ENCODE data around the gene LRRTM4. TPM values are rescaled to one million over a fixed set of nuclear protein-coding genes. Genes with fewer than 3 reads are reported as not detected.

Gene LRRTM4
- total RNA-seq, 1 experiment from 2014 or later, result 0.13 TPM

- ChIA-PET POLR2A (ENCODE audit: low non-redundant PET) (no interaction called here), CTCF (no interaction called here)
- H3K4me1 ChIP-seq (ENCODE audit: insufficient read depth, low read length, poor library complexity, severe bottlenecking), result no peaks in the 10 kb centered on the region
- no peak overlapping the region for H3K4me3 ChIP-seq (ENCODE audit: low read depth, low read length, poor library complexity, severe bottlenecking)
- H3K27ac ChIP-seq (ENCODE audit: low read depth, low read length, poor library complexity, severe bottlenecking), result no peak overlapping the region
- H3K27me3 ChIP-seq (replicated peaks; ENCODE audit: insufficient read depth, low read depth, low read length, poor library complexity), result no peaks in the 10 kb centered on the region
- TF ChIP-seq EZH2 (IDR thresholded peaks at IDR 0.05; ENCODE audit: borderline replicate concordance, low read depth, low read length, poor library complexity, severe bottlenecking) (no peak), CTCF (conservative IDR thresholded peaks at IDR 0.05; ENCODE audit: low read depth, low read length) (no peak)
- H3K9me3 ChIP-seq (ENCODE audit: low read depth, low read length, poor library complexity, severe bottlenecking), result no peaks in the 10 kb centered on the region
- no peak for DNase-seq (ENCODE audit: low spot score)
- BruUV-seq (replicated peaks), result no TSS peak
- no peaks in the 10 kb centered on the region for H3K36me3 ChIP-seq (ENCODE audit: insufficient read depth, low read length, poor library complexity, severe bottlenecking)
- intact Hi-C loops (cut with micrococcal nuclease; ENCODE audit: unreplicated experiment), result no loop called here
Observed at GRCh38 chr2:77021161-77021560, 501.0 kb downstream of the LRRTM4 start.

GRCh38 chr2:77018219-77018618 is 504.0 kb downstream of the LRRTM4 start:
- no peaks in the 10 kb centered on the region for H3K27me3 ChIP-seq (replicated peaks; ENCODE audit: insufficient read depth, low read depth, low read length, poor library complexity)
- H3K27ac ChIP-seq (ENCODE audit: low read depth, low read length, poor library complexity, severe bottlenecking), result no peak overlapping the region
- no peaks in the 10 kb centered on the region for H3K4me1 ChIP-seq (ENCODE audit: insufficient read depth, low read length, poor library complexity, severe bottlenecking)
- intact Hi-C loops (cut with micrococcal nuclease; ENCODE audit: unreplicated experiment), result no loop called here
- no TSS peak for BruUV-seq (replicated peaks)
- no peak for DNase-seq (ENCODE audit: low spot score)
- H3K9me3 ChIP-seq (ENCODE audit: low read depth, low read length, poor library complexity, severe bottlenecking), result no peaks in the 10 kb centered on the region
- ChIA-PET CTCF (no interaction called here), POLR2A (ENCODE audit: low non-redundant PET) (interaction anchor here (0.7 kb wide), 1 partner anchor 10 kb away, joined by 6 read pairs; no protein-coding TSS in a partner anchor)
- H3K4me3 ChIP-seq (ENCODE audit: low read depth, low read length, poor library complexity, severe bottlenecking), result no peak overlapping the region
- no peak for TF ChIP-seq EZH2 (IDR thresholded peaks at IDR 0.05; ENCODE audit: borderline replicate concordance, low read depth, low read length, poor library complexity, severe bottlenecking)
- no peak for TF ChIP-seq CTCF (conservative IDR thresholded peaks at IDR 0.05; ENCODE audit: low read depth, low read length)
- no peaks in the 10 kb centered on the region for H3K36me3 ChIP-seq (ENCODE audit: insufficient read depth, low read length, poor library complexity, severe bottlenecking)

- Histone ChIP-seq H3K4me1 (ENCODE audit: insufficient read depth, low read length, poor library complexity, severe bottlenecking) (no peaks in the 10 kb centered on the region), H3K27me3 (replicated peaks; ENCODE audit: insufficient read depth, low read depth, low read length, poor library complexity) (no peaks in the 10 kb centered on the region), H3K4me3 (ENCODE audit: low read depth, low read length, poor library complexity, severe bottlenecking) (no peak overlapping the region), H3K36me3 (ENCODE audit: insufficient read depth, low read length, poor library complexity, severe bottlenecking) (no peaks in the 10 kb centered on the region), H3K27ac (ENCODE audit: low read depth, low read length, poor library complexity, severe bottlenecking) (no peak overlapping the region), H3K9me3 (ENCODE audit: low read depth, low read length, poor library complexity, severe bottlenecking) (no peaks in the 10 kb centered on the region)
- no peak for DNase-seq (ENCODE audit: low spot score)
- no TSS peak for BruUV-seq (replicated peaks)
- POLR2A ChIA-PET (ENCODE audit: low non-redundant PET), result interaction anchor here (0.7 kb wide), 1 partner anchor 9 kb away, joined by 6 read pairs; no protein-coding TSS in a partner anchor
- intact Hi-C loops (cut with micrococcal nuclease; ENCODE audit: unreplicated experiment), result no loop called here
- CTCF ChIA-PET, result no interaction called here
- TF ChIP-seq EZH2 (IDR thresholded peaks at IDR 0.05; ENCODE audit: borderline replicate concordance, low read depth, low read length, poor library complexity, severe bottlenecking) (no peak), CTCF (conservative IDR thresholded peaks at IDR 0.05; ENCODE audit: low read depth, low read length) (no peak)
Observed at GRCh38 chr2:77017355-77017745, 504.8 kb downstream of the LRRTM4 start.

Measured in A673 (cell line).